ENCODE data around the gene EPHA8. TPM values are rescaled to one million over a fixed set of nuclear protein-coding genes. Genes with fewer than 3 reads are reported as not detected.

Gene EPHA8
- total RNA-seq, 1 donor from 2014 or later = 0.23 TPM

GRCh38 chr1:22584001-22584562, 20.8 kb downstream of the EPHA8 start:
- Histone ChIP-seq H3K9me3 (ENCODE audit: insufficient read depth, low read depth, low read length) (peaks cover 2% of the 10 kb centered on the region), H3K9ac (ENCODE audit: low read length) (no peak overlapping the region), H3K27me3 (ENCODE audit: insufficient read depth, low read length) (peaks cover 21% of the 10 kb centered on the region), H4K20me1 (ENCODE audit: insufficient read depth, low read length) (no peaks in the 10 kb centered on the region), H2AFZ (ENCODE audit: low read depth, low read length) (no peak overlapping the region), H3K36me3 (ENCODE audit: insufficient read depth, low read length) (no peaks in the 10 kb centered on the region), H3K4me3 (ENCODE audit: insufficient read depth, low read depth, low read length) (no peak overlapping the region), H3K79me2 (ENCODE audit: insufficient read depth, low read length) (no peaks in the 10 kb centered on the region), H3K4me1 (ENCODE audit: insufficient read depth, low read length) (no peaks in the 10 kb centered on the region), H3K27ac (ENCODE audit: low read depth, low read length) (no peak overlapping the region), H3K4me2 (ENCODE audit: low read length) (no peak overlapping the region)
- Mint-ChIP-seq H3K27me3 (ENCODE audit: low read depth, unreplicated experiment) (peaks cover 51% of the 10 kb centered on the region), H3K4me1 (ENCODE audit: low read depth, unreplicated experiment) (no peaks in the 10 kb centered on the region), H3K36me3 (ENCODE audit: low read depth, unreplicated experiment) (no peaks in the 10 kb centered on the region), H3K9me3 (ENCODE audit: unreplicated experiment) (no peaks in the 10 kb centered on the region), H3K27ac (ENCODE audit: unreplicated experiment) (no peak overlapping the region), H3K4me3 (ENCODE audit: unreplicated experiment) (no peak overlapping the region)
- DNase-seq (ENCODE audit: low read depth) (no peak), FAIRE-seq (no peak)
- no peak for TF ChIP-seq CTCF (IDR thresholded peaks at IDR 0.05; ENCODE audit: insufficient read depth, low read depth, low read length)
- no peak for TF ChIP-seq EZH2 (IDR thresholded peaks at IDR 0.05; ENCODE audit: insufficient read depth, low read length)

- peaks cover 57% of the 10 kb centered on the region for H3K27me3 Mint-ChIP-seq (ENCODE audit: low read depth, unreplicated experiment)
- no peak for FAIRE-seq
These were observed 21.7 kb downstream of the EPHA8 start for GRCh38 chr1:22584970-22585369.

More at GRCh38 chr1:22584970-22585369, 21.7 kb downstream of the EPHA8 start:
- H3K4me2 ChIP-seq (ENCODE audit: low read length) = no peak overlapping the region
- no peak overlapping the region for H3K4me3 Mint-ChIP-seq (ENCODE audit: unreplicated experiment)
- no peaks in the 10 kb centered on the region for H3K36me3 Mint-ChIP-seq (ENCODE audit: low read depth, unreplicated experiment)
- H2AFZ ChIP-seq (ENCODE audit: low read depth, low read length) = no peak overlapping the region
- no peaks in the 10 kb centered on the region for H3K4me1 Mint-ChIP-seq (ENCODE audit: low read depth, unreplicated experiment)
- no peaks in the 10 kb centered on the region for H3K79me2 ChIP-seq (ENCODE audit: insufficient read depth, low read length)
- H3K27ac Mint-ChIP-seq (ENCODE audit: unreplicated experiment) = no peak overlapping the region
- no peak overlapping the region for H3K4me3 ChIP-seq (ENCODE audit: insufficient read depth, low read depth, low read length)
- no peaks in the 10 kb centered on the region for H4K20me1 ChIP-seq (ENCODE audit: insufficient read depth, low read length)
- H3K27ac ChIP-seq (ENCODE audit: low read depth, low read length) = no peak overlapping the region
- DNase-seq (ENCODE audit: low read depth) = no peak
- H3K9me3 ChIP-seq (ENCODE audit: insufficient read depth, low read depth, low read length) = no peaks in the 10 kb centered on the region
- H3K9ac ChIP-seq (ENCODE audit: low read length) = no peak overlapping the region
- H3K36me3 ChIP-seq (ENCODE audit: insufficient read depth, low read length) = no peaks in the 10 kb centered on the region
- no peak for TF ChIP-seq EZH2 (IDR thresholded peaks at IDR 0.05; ENCODE audit: insufficient read depth, low read length)
- TF ChIP-seq CTCF (IDR thresholded peaks at IDR 0.05; ENCODE audit: insufficient read depth, low read depth, low read length) = no peak
- no peaks in the 10 kb centered on the region for H3K4me1 ChIP-seq (ENCODE audit: insufficient read depth, low read length)
- no peaks in the 10 kb centered on the region for H3K9me3 Mint-ChIP-seq (ENCODE audit: unreplicated experiment)
- peaks cover 22% of the 10 kb centered on the region for H3K27me3 ChIP-seq (ENCODE audit: insufficient read depth, low read length)

Measured in astrocyte (in vitro differentiated cells and primary cell).